ENCODE measurements around the gene RCAN1. TPM values are rescaled to one million over a fixed set of nuclear protein-coding genes. Genes with fewer than 3 reads are reported as not detected.

Gene RCAN1
- total RNA-seq, 1 donor from 2014 or later, result 17.7 TPM

- peak overlapping the region; percentile 81 for H3K4me3 Mint-ChIP-seq (ENCODE audit: unreplicated experiment)
- peak overlapping the region; percentile 91 for H3K27ac Mint-ChIP-seq (ENCODE audit: unreplicated experiment)
- TF ChIP-seq, protein P1, sequence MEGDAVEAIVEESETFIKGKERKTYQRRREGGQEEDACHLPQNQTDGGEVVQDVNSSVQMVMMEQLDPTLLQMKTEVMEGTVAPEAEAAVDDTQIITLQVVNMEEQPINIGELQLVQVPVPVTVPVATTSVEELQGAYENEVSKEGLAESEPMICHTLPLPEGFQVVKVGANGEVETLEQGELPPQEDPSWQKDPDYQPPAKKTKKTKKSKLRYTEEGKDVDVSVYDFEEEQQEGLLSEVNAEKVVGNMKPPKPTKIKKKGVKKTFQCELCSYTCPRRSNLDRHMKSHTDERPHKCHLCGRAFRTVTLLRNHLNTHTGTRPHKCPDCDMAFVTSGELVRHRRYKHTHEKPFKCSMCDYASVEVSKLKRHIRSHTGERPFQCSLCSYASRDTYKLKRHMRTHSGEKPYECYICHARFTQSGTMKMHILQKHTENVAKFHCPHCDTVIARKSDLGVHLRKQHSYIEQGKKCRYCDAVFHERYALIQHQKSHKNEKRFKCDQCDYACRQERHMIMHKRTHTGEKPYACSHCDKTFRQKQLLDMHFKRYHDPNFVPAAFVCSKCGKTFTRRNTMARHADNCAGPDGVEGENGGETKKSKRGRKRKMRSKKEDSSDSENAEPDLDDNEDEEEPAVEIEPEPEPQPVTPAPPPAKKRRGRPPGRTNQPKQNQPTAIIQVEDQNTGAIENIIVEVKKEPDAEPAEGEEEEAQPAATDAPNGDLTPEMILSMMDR (IDR thresholded peaks at IDR 0.05; ENCODE audit: partially characterized antibody, unreplicated experiment), result no peak
- no peaks in the 10 kb centered on the region for H3K36me3 Mint-ChIP-seq (ENCODE audit: unreplicated experiment)
- H3K9me3 Mint-ChIP-seq (ENCODE audit: unreplicated experiment), result peaks cover 3% of the 10 kb centered on the region
- no peak for DNase-seq
- peaks cover 2% of the 10 kb centered on the region for H3K27me3 Mint-ChIP-seq (ENCODE audit: unreplicated experiment)
- H3K4me1 Mint-ChIP-seq (ENCODE audit: low read depth, unreplicated experiment), result peaks cover 20% of the 10 kb centered on the region
Measured at GRCh38 chr21:34615487-34615814, 538 bp upstream of the RCAN1 start.

- TF ChIP-seq, protein P1 (IDR thresholded peaks at IDR 0.05; ENCODE audit: partially characterized antibody, unreplicated experiment), result no peak
- H3K27me3 Mint-ChIP-seq (ENCODE audit: unreplicated experiment), result peaks cover 2% of the 10 kb centered on the region
- no peak for DNase-seq
- H3K4me3 Mint-ChIP-seq (ENCODE audit: unreplicated experiment), result peak overlapping the region; percentile 87
- no peak overlapping the region for H3K27ac Mint-ChIP-seq (ENCODE audit: unreplicated experiment)
- no peaks in the 10 kb centered on the region for H3K36me3 Mint-ChIP-seq (ENCODE audit: unreplicated experiment)
- peaks cover 20% of the 10 kb centered on the region for H3K4me1 Mint-ChIP-seq (ENCODE audit: low read depth, unreplicated experiment)
- H3K9me3 Mint-ChIP-seq (ENCODE audit: unreplicated experiment), result peaks cover 3% of the 10 kb centered on the region
Measured at GRCh38 chr21:34613679-34614627, 960 bp downstream of the RCAN1 start.

- TF ChIP-seq, protein P1 (IDR thresholded peaks at IDR 0.05; ENCODE audit: partially characterized antibody, unreplicated experiment), result no peak
- DNase-seq, result no peak
- peaks cover 20% of the 10 kb centered on the region for H3K4me1 Mint-ChIP-seq (ENCODE audit: low read depth, unreplicated experiment)
- H3K27me3 Mint-ChIP-seq (ENCODE audit: unreplicated experiment), result peaks cover 2% of the 10 kb centered on the region
- no peaks in the 10 kb centered on the region for H3K36me3 Mint-ChIP-seq (ENCODE audit: unreplicated experiment)
- no peak overlapping the region for H3K27ac Mint-ChIP-seq (ENCODE audit: unreplicated experiment)
- peaks cover 3% of the 10 kb centered on the region for H3K9me3 Mint-ChIP-seq (ENCODE audit: unreplicated experiment)
- H3K4me3 Mint-ChIP-seq (ENCODE audit: unreplicated experiment), result peak overlapping the region; percentile 87
Measured at GRCh38 chr21:34612557-34612956, 2.4 kb downstream of the RCAN1 start.

DNA sequence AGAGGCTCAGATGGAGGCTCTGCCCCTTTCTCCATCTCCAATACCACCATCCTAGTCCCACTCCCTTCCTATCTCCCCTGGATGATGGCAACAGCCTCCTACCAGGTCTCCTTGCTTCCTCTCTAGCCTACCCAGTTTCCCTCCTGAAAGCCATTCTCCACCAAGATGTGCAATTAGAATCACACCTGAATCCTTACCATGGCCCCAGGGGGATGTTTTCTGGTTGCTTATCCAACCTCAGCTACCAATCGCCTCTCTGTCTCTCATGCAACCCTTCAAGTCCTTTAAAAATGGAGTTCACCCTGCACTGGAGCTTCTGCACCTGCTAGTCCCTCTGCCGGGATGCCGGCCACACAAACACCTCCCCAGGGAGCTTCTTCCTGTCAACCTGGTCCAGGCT lies 2.9 kb downstream of the RCAN1 start:
- Mint-ChIP-seq H3K9me3 (ENCODE audit: unreplicated experiment) (peaks cover 3% of the 10 kb centered on the region), H3K4me3 (ENCODE audit: unreplicated experiment) (peak overlapping the region; percentile 87), H3K36me3 (ENCODE audit: unreplicated experiment) (no peaks in the 10 kb centered on the region), H3K4me1 (ENCODE audit: low read depth, unreplicated experiment) (peaks cover 20% of the 10 kb centered on the region), H3K27ac (ENCODE audit: unreplicated experiment) (no peak overlapping the region), H3K27me3 (ENCODE audit: unreplicated experiment) (peaks cover 2% of the 10 kb centered on the region)
- TF ChIP-seq, protein P1 (IDR thresholded peaks at IDR 0.05; ENCODE audit: partially characterized antibody, unreplicated experiment), result no peak
- no peak for DNase-seq

- peaks cover 3% of the 10 kb centered on the region for H3K9me3 Mint-ChIP-seq (ENCODE audit: unreplicated experiment)
Measured at GRCh38 chr21:34611528-34611927, 3.4 kb downstream of the RCAN1 start.

More at GRCh38 chr21:34611528-34611927, 3.4 kb downstream of the RCAN1 start:
- no peak for DNase-seq
- TF ChIP-seq, protein P1 (IDR thresholded peaks at IDR 0.05; ENCODE audit: partially characterized antibody, unreplicated experiment), result no peak
- no peak overlapping the region for H3K27ac Mint-ChIP-seq (ENCODE audit: unreplicated experiment)
- H3K4me3 Mint-ChIP-seq (ENCODE audit: unreplicated experiment), result peak overlapping the region; percentile 87
- H3K27me3 Mint-ChIP-seq (ENCODE audit: unreplicated experiment), result peaks cover 2% of the 10 kb centered on the region
- peaks cover 20% of the 10 kb centered on the region for H3K4me1 Mint-ChIP-seq (ENCODE audit: low read depth, unreplicated experiment)
- H3K36me3 Mint-ChIP-seq (ENCODE audit: unreplicated experiment), result no peaks in the 10 kb centered on the region

All from glutamatergic neuron (in vitro differentiated cells).